Measurements from ENCODE around the gene ST8SIA2. TPM values are rescaled to one million over a fixed set of nuclear protein-coding genes. Genes with fewer than 3 reads are reported as not detected.

Gene ST8SIA2
- polyA plus RNA-seq, 3 donors: 0.06 TPM; not detected in 2

DNA sequence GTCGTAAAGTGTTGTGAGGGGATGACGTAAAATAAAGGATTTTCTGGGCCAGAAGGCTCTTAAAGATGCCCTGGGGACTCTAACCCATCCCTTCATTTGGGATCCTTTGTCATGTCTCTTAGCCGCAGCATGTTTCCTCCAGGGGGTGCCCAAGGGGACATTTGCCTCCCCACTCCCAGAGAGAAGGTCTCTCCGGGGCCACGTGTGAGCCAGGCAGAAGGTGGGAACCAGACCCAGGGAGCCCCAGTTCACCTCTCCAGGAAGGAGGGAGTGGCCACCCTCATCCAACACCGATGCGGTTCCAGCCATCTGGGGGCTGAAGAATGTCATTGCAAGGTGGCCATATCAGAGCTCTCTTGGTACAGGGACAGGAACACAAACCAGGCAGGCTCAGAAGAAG lies 25.2 kb downstream of the ST8SIA2 start:
- no peak overlapping the region for H3K27ac ChIP-seq (ENCODE audit: low read depth, low read length)
- 71 to 77% (median 72%) methylated on average over 7 of the region's 7 CpGs for WGBS, 3 donors

DNA sequence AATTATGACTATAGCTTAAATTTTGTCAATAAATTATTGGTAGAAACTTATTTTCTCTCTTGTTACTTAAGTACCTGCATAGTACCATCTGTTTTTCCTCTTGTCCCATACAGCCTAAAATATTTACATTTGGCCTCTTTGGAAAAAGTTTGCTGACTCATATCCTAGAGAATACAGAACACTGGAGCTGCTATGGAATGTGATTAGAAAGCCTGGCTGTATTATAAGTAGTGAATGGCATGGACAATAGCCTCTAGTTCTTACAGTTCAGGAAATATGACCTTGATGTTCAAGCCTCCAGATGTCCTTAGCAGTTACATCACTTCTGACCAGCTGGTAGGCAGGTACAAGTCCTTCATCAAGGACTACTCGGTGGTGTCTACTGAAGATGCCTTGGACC lies 28.3 kb downstream of the ST8SIA2 start:
- no peak overlapping the region for H3K27ac ChIP-seq (ENCODE audit: low read depth, low read length)
- 0 to 87% (median 73%) methylated on average over 1 of the region's 1 CpG for WGBS, 3 donors

GRCh38 chr15:92425578-92426225 lies 32.0 kb downstream of the ST8SIA2 start:
- WGBS, 3 donors: 62 to 67% (median 66%) methylated on average over 12 of the region's 12 CpGs

DNA sequence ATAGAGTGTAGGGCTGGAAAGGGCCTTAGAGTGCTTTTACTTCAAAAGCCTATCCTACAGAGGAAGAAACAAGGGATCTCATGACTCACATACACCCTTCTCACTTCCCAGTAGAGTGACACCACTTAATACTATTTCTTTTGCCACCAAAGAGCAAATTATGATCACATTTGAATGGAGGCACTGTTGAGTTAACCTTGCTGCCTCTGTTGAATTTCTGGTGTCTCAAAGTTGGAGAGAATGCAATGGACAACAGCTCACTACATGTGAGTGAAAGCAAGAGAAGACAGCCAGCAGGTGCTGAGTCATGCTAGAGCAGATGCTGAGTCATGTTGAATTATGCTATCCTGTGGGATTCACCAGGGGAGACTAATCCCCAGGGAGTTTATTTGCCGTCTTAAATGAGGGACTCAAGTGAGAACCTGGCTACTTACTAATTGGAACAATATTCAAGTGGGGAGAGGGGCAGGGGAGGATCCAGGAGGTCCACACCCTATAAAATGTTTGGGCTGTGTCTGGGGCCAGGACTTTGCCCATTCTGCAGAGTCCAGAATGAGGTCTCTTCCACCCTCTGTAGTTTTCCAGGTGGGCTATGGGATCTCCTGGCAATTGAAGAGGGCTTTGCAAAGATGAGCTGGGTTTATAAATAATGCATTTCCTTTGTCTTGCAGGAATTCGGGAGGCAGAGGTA lies 35.8 kb downstream of the ST8SIA2 start:
- H3K27ac ChIP-seq (ENCODE audit: low read depth, low read length): no peak overlapping the region
- 32 to 52% (median 52%) methylated on average over 2 of the region's 2 CpGs for WGBS, 3 donors

More at GRCh38 chr15:92425578-92426225, 32.0 kb downstream of the ST8SIA2 start:
- no peak overlapping the region for H3K27ac ChIP-seq (ENCODE audit: low read depth, low read length)

DNA sequence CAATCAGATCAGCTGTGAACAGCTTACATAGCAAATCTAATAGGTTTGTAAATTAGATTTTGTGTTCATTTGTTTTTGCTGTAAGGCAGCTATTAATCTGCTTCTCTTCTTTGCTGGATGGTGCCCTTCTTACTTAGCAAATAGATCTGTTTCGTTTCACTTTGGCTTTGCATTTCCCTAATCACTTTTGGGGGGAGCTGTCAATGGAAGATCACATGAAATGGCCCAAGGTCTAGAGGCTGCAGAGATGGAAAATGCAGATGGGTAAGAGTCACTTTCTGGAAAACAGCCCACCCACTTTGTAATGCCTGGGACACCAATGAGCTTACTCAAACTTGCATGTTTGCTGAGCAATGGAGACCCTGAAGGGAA lies 36.4 kb downstream of the ST8SIA2 start:
- 60 to 91% (median 79%) methylated on average over 1 of the region's 1 CpG for WGBS, 3 donors
- H3K27ac ChIP-seq (ENCODE audit: low read depth, low read length): no peak overlapping the region

DNA sequence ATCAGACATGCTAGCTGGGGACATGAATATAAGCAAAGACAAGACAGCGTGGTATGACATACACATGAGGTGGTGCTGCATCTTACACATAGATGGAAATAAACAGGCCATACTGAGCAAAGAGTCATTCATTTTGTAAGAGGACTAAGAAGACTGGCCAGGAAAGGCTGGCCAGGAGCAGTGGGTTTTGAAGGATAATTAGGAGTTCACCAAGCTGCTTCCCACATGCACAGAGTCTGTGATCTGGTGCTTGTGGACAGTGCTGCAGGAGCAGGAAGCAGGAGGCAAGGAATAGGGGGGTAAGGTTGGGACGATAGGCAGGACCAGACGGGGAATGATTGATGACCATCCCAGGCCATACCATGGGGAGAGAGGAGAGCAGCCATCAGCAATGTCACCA lies 41.5 kb downstream of the ST8SIA2 start:
- WGBS, 3 donors: 70 to 72% (median 70%) methylated on average over 3 of the region's 3 CpGs
- no peak overlapping the region for H3K27ac ChIP-seq (ENCODE audit: low read depth, low read length)

- no peak overlapping the region for H3K27ac ChIP-seq (ENCODE audit: low read depth, low read length)
- WGBS, 3 donors: 81 to 86% (median 82%) methylated on average over 12 of the region's 12 CpGs
These were observed 44.8 kb downstream of the ST8SIA2 start for GRCh38 chr15:92438471-92438870.

DNA sequence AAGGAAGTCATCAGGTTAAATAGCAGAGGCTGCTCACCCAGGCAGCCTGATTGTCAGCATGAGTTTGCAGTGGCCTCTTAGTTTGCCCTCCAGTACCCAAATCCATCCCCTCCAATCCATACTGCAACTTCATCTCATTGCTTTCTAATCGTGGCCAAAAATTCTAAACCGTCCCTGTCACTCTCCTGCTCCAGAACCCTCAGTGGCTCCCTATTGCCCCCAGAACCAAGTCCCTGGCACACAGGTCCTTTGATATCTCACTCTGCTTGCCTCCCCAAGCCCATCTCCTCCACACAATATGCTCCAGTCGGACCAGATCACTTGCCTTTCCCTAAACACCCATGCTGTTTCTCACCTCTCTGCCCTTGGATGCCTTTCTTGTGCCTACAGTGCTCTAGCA lies 49.7 kb downstream of the ST8SIA2 start:
- H3K27ac ChIP-seq (ENCODE audit: low read depth, low read length): no peak overlapping the region
- WGBS, 3 donors: 72 to 95% (median 87%) methylated on average over 3 of the region's 3 CpGs

DNA sequence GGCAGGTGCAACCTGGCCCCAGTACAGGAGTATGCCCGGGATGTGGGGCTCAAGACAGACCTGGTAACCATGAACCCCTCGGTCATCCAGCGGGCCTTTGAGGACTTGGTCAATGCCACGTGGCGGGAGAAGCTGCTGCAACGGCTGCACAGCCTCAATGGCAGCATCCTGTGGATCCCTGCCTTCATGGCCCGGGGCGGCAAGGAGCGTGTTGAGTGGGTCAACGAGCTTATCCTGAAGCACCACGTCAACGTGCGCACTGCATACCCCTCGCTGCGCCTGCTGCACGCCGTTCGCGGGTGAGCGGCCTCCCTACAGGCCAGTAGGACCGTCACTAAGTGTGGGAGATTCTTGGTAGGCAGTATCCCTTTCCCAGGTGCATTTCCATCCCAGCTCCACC lies 51.0 kb downstream of the ST8SIA2 start:
- 90 to 95% (median 91%) methylated on average over 21 of the region's 21 CpGs for WGBS, 3 donors
- H3K27ac ChIP-seq (ENCODE audit: low read depth, low read length): no peak overlapping the region

- H3K27ac ChIP-seq (ENCODE audit: low read depth, low read length): no peak overlapping the region
- 76 to 91% (median 88%) methylated on average over 6 of the region's 6 CpGs for WGBS, 3 donors
These were observed 54.7 kb downstream of the ST8SIA2 start for GRCh38 chr15:92448370-92448769.

DNA sequence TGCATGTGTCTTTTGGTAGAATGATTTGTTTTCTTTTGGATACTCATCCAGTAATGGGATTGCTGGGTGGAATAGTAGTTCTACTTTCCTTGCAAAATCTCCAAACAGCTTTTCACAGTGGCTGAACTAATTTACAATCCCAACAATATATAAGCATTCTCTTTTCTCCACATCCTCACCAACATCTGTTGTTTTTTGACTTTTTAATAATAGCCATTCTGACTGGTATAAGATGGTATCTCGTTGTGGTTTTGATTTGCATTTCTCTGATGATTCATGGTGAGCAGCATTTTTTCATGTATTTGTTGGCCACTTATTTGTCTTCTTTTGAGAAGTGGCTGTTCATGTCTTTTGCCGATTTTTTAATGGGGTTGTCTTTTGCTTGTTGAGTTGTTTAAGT lies 55.8 kb downstream of the ST8SIA2 start:
- H3K27ac ChIP-seq (ENCODE audit: low read depth, low read length): no peak overlapping the region
- 63 to 84% (median 81%) methylated on average over 2 of the region's 2 CpGs for WGBS, 3 donors

DNA sequence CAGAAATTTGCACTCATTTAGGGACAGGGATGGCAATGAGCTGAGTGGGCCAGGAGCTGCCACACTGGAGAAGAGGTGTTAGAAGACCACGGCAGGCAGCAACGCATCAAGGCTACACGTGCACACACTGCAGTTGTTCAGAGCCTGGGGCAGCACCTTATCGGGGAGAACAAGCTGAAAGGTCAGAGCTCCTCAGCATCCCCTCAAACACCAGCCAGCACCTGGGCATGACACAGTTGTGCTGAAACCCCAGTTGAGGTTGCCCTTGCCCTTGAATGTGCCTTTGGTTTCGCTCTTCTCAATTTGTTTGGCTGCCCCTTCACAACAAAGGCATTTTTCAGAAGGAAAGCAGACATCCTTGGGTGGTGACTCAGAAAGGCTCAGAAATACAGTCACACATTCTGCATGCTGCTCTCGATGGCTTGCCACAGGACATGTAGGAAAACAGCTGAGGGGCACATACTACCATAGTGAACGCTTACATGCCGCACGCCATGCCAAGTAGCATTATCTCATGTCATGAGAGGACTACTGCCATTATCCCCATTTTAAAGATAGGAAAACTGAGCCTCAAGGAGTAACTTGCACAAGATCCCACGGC lies 57.6 kb downstream of the ST8SIA2 start:
- WGBS, 3 donors: 88 to 94% (median 94%) methylated on average over 10 of the region's 10 CpGs
- no peak overlapping the region for H3K27ac ChIP-seq (ENCODE audit: low read depth, low read length)

GRCh38 chr15:92452143-92452542 lies 58.5 kb downstream of the ST8SIA2 start:
- WGBS, 3 donors: 62 to 80% (median 76%) methylated on average over 3 of the region's 3 CpGs
- H3K27ac ChIP-seq (ENCODE audit: low read depth, low read length): no peak overlapping the region

- 57 to 62% (median 60%) methylated on average over 3 of the region's 3 CpGs for WGBS, 3 donors
- H3K27ac ChIP-seq (ENCODE audit: low read depth, low read length): no peak overlapping the region
These were observed 59.9 kb downstream of the ST8SIA2 start for GRCh38 chr15:92453607-92454006.

DNA sequence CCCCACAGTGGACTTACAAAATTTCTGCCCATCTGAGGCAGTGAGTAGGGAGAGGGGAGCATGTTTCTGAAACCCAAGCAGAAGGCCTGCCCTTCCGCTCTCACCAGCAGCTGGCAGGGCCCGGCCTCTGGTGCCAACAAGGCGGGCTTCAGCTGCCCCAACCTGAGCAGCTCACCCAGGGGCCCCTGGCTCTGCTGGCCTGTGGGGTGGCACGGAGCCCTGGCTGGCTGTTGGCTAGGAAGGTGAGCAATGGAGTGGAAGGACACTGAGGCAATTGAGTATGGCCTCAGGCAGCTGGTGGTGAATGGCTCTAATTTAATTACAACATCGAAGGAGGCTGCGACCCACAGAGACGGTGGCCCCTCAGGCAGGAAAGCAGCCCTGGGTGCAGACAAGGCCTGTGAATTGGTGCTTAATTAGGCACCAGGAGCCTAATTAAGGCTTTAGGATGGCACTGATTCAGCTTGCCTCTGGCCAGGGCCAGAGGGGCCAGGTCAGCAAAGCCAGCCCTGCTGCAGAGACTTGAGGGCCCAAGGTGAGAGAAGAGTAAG lies 60.9 kb downstream of the ST8SIA2 start:
- WGBS, 3 donors: 88 to 95% (median 93%) methylated on average over 7 of the region's 7 CpGs
- no peak overlapping the region for H3K27ac ChIP-seq (ENCODE audit: low read depth, low read length)

GRCh38 chr15:92455271-92455670 lies 61.6 kb downstream of the ST8SIA2 start:
- WGBS, 3 donors: 91 to 94% (median 93%) methylated on average over 7 of the region's 7 CpGs
- H3K27ac ChIP-seq (ENCODE audit: low read depth, low read length): no peak overlapping the region

DNA sequence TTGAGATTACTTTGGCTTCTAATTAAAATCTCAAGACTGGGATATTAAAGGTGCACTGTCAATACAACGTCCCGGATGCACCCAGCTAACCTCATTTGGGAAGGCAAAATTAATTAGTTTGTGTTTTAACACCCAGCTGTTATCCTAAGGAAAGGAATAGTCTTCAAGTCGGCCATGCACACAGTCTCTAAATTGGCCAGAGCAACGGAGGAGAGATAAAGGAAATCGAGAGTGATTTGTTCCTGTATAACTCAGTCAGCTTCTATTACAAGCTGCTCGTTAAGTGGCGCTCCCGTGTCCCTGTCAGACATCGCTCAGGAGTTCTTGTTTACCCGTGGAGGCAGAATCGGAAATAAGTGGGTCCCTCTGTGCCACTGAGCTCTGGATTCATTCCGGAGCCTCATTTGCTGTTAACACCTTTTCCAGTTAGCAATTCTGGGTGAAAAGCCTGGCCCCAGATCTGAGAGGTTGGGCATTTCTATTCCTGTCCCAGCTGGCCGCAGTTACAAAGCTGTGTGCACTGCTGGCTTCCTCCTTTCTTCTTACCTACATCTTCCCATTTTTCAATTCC lies 63.9 kb downstream of the ST8SIA2 start:
- WGBS, 3 donors: 64 to 70% (median 66%) methylated on average over 13 of the region's 13 CpGs
- no peak overlapping the region for H3K27ac ChIP-seq (ENCODE audit: low read depth, low read length)

DNA sequence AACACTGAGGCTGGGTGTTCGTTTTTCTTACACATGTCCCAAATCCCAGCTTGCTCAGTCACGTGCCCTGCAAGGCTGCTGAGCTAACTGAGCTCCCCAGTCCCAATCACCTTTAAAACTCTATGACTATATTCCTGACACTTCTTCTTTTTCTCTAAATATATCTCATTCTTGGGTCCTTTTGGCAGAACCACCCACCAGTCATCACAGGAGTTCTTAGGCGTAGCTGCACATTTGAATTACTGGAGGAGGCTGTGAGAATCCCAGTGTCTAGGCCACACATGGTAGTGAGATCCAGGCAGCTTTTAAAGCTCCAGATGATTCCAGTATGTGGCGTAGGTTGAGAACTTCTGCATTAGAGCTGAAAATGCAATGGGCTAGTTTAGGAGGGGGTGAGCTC lies 66.3 kb downstream of the ST8SIA2 start:
- H3K27ac ChIP-seq (ENCODE audit: low read depth, low read length): no peak overlapping the region
- WGBS, 3 donors: 74 to 93% (median 89%) methylated on average over 4 of the region's 4 CpGs

- H3K27ac ChIP-seq (ENCODE audit: low read depth, low read length): no peak overlapping the region
- whole genome bisulfite sequencing, 3 donors: 63 to 79% (median 76%) methylated on average over 2 of the region's 2 CpGs
These were observed 68.9 kb downstream of the ST8SIA2 start for GRCh38 chr15:92462424-92463125.

All from adipose tissue (tissue), 3 donors.